ENCODE data around the gene LHX2. TPM values are rescaled to one million over a fixed set of nuclear protein-coding genes. Genes with fewer than 3 reads are reported as not detected.
A peak's percentile ranks its signal among the peaks of the same experiment; 100 is the strongest.

LHX2 gene
- total RNA-seq, 1 donor from 2014 or later: not detected

DNA sequence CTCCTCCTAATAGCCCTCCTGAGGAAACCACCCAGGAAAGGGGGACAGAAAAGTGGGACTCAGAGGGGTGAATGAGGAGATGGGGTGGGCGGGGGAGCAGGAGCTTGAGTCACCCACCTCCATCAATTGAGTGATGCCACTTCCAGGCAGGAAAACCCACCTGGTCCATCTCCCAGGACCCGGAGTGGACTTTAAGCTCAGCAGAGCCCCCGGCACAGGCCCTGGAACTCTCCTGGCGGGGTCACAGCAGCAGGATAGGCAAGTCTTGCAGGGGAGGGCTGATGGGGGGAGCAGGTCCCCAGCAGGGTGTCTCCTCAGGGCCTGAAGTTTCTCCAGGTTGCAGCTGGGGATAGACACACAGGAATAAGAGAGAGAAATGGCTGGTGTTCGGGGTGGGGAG, 40.8 kb downstream of the LHX2 start:
- DNase-seq (ENCODE audit: low read depth): no peak

DNA sequence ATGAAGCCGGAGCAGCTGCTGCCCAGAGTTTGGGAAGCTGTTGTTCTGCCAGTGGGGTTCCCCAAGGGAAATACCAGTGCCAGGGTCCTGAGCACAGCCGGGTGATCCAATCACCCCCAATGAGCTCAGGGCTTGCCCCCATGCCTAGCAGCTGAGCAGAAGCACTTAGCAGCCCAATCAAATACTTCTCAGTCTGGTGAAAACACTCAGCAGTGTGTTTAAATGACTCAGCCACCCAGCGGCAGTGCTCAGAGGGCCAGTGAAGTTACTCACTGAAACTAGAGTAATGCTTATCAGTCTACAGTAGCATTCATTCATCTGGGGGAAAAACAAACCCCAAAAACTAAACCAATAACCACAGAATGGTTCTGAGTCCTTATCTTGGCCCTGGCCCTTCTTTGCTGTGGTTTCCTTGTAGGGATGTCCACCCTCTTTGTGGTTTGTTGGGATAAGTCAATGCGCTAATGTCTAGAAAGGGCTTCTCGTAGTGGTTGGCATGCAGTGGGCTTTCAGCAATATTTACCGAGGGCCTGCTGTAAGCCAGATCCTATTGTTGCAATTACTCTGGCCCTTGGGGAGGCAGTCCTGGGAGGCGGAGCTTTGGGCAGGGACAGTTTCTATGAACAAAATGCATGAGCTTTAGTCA, 43.1 kb downstream of the LHX2 start:
- DNase-seq (ENCODE audit: low read depth): peak; percentile 97

DNA sequence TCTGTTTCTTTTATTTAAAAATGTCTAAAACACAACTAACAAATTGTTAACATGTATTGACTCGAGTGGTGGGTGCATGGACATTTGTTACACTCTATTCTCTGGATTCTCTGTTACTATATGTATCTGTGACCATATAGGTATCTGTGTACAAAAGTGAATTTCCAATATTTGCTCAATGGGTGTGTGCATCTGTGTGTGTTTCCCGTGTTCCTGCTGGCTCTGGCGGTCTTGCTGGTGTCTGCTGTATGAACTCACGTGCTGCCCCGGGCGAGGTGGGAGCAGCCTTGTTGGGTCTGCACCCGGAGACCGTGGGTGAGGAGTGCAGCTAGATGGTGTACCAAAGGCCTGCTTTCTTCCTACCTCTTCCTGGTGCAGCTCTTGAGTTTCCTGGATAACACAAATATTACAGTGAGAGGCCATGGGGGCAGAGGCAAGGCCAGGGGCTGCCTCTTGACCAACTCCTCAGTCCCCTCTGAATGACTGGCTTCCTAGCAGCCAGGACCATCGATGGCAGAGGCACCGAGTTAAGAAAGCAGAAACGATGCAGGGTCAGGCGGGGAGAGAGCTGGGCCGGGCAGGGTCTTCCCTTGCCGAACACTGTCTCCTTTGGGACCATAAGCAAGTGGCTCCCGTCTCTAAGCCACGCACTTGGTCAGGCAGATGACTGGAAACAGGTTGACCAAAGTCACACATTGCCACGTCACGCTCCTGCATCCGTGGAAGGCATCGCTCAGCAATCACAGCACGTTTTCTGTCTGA, 49.5 kb downstream of the LHX2 start:
- DNase-seq (ENCODE audit: low read depth): no peak

GRCh38 chr9:124062172-124062571, 50.6 kb downstream of the LHX2 start:
- DNase-seq (ENCODE audit: low read depth): no peak

GRCh38 chr9:124066783-124067577, 55.4 kb downstream of the LHX2 start:
- no peak for DNase-seq (ENCODE audit: low read depth)

DNA sequence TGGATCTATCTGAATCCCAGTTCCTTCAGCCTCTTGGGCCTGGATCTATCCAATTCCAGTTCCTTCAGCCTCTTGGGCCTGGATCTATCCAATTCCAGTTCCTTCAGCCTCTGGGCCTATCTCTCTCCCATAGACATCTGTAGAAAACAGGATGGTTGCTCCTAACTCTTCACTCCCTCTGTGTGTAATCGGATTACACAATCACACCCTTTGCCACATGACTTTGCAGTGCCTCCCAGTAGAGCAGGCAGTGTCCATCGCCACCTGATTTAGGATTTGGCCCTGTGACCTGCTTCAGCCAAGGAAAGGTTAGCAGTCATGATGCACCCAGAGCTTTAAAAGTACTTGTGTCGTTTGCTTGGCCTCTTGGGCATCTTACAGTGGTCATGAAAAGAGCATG, 56.7 kb downstream of the LHX2 start:
- DNase-seq (ENCODE audit: low read depth): no peak

- no peak for DNase-seq (ENCODE audit: low read depth)
These were observed 63.2 kb downstream of the LHX2 start for GRCh38 chr9:124074746-124075145.

- no peak for DNase-seq (ENCODE audit: low read depth)
These were observed 64.2 kb downstream of the LHX2 start for GRCh38 chr9:124075761-124076160.

DNA sequence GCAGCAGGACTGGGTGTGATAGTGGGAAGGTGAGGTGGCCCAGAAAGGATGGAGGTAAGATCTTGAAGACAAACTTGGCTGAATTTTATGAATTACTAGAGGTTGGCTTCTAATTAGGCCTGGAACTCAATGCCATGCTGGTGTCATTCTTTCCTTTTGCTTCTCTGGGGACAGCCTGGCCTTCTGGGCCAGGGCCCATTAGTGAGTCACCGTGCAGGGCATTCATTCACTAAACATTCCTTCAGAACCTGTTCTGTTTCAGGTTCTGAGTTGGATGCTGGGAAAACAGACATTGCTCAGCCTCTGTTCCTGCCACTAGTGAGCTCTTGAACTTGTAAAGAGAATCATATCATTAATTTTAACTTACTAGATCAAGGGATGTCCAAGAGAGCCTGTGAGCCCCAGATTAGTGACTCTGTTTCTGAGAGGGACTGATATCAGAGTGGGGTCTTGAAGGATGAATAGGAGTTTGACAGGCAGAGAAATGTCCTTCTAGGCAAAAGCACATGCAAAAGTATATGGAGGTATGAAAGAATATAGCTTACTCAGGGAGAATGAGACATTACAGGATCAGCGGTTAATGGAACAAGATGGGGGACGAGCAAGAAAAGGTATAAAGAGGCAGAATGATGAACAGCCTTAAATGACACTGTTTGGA, 66.5 kb downstream of the LHX2 start:
- DNase-seq (ENCODE audit: low read depth): peak; percentile 70

GRCh38 chr9:124078641-124079040, 67.1 kb downstream of the LHX2 start:
- peak; percentile 74 for DNase-seq (ENCODE audit: low read depth)

DNA sequence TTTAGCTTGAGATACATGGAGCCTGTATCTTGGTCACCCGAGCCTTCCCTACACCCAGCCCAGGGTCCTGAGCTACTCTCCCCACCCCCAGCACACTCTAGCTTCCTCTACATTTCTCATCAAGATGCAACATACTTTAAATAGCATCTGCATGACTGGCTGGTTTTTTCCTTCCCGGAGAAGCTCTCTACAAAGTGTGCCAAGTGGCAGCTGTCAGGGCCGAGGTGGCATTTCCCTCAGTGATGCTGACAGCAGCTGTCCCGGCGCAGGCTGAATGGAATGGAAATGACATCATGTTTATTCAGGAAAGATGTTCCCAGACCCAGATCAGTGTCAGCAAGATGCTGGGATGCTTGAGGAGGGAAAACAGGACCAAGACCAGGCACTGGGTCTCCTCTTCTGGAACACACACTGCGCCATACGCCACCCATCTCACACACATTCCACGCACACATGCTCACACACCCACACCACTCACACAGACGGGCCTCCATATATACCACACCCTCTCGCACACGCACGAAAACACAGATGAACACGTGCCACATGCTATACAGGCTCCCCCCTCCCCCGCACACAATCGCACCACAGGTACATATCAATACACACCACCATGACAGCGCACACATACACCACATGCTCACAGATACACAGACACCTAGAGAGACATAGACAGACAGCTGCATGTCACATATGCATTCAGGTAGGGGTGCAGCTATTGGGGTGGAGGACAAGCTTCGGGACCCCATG, 67.8 kb downstream of the LHX2 start:
- peak; percentile 99 for DNase-seq (ENCODE audit: low read depth)

DNA sequence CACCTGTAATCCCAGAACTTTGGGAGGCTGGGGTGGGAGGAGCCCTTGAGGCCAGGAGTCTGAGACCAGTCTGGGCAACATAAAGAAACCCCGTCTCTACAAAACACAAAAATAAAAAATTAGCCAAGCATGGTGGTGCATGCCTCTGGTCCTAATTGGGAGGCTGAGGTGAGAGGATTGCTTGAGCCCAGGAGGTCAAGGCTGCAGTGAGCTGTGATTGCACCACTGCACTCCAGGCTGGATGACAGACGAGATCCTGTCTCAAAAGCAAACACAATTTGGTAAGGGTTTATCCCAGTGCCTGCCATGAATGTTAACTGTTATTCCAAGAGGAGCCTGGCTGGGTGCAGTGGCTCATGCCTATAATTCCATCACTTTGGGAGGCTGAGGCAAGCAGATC, 71.1 kb downstream of the LHX2 start:
- no peak for DNase-seq (ENCODE audit: low read depth)

Other genes starting within 250 kb of the LHX2 start
- 16.3 and 18.5 TPM in 2 replicates for gene DENND1A, start 81.6 kb upstream of the LHX2 start, total RNA-seq
- 65.6 and 84.7 TPM in 2 replicates for gene NEK6, start 246.2 kb downstream of the LHX2 start, total RNA-seq